Breast epithelium (tissue), 3 donors: Measurements from ENCODE around the gene TTBK1.

ENCODE experiments used
- POLR2A ChIP-seq: fragments of 450-650 bp; IDR thresholded peaks from one replicate; pipeline ENCODE4 v1.6.1; 2016; ENCODE audit warnings: antibody characterized with exemption, mild to moderate bottlenecking, moderate library complexity
- TF ChIP-seq, protein P1 (sequence below), 3 donors: fragments of 450-650 bp; IDR thresholded peaks; one replicate each; pipeline ENCODE4 v1.5.1; 2016 to 2017; ENCODE audit warnings: antibody characterized with exemption in 3 of 3, mild to moderate bottlenecking in 3 of 3, moderate library complexity in 3 of 3

DNA sequence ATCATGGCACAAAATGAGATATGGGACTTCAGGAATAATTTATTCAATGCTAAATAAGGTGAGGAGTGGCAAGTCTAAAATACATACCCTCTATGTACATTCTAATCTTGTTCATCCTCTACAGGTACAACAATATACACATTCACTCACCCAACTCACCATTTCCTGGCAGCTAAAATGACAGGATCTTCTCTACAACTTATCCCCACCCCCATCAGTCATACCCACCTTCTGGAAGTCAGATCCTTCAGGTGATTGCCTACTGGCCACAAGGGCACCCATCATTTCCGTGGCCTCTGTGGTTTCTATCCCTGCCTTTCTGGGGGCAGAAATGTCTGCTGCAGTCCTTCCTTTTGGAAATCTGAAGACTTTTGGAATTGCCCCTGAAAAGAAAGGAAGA, 88.2 kb downstream of the TTBK1 start:
- TF ChIP-seq, protein P1, sequence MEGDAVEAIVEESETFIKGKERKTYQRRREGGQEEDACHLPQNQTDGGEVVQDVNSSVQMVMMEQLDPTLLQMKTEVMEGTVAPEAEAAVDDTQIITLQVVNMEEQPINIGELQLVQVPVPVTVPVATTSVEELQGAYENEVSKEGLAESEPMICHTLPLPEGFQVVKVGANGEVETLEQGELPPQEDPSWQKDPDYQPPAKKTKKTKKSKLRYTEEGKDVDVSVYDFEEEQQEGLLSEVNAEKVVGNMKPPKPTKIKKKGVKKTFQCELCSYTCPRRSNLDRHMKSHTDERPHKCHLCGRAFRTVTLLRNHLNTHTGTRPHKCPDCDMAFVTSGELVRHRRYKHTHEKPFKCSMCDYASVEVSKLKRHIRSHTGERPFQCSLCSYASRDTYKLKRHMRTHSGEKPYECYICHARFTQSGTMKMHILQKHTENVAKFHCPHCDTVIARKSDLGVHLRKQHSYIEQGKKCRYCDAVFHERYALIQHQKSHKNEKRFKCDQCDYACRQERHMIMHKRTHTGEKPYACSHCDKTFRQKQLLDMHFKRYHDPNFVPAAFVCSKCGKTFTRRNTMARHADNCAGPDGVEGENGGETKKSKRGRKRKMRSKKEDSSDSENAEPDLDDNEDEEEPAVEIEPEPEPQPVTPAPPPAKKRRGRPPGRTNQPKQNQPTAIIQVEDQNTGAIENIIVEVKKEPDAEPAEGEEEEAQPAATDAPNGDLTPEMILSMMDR (IDR thresholded peaks at IDR 0.05) = no peak
- no peak for TF ChIP-seq POLR2A
